Tibial nerve (tissue), 4 donors: ENCODE measurements around the gene SSH2.

Experiments used
- CTCF ChIP-seq, 5 experiments: fragments of 200-600 bp in 3 of 5; fragments of 450-650 bp in 2 of 5; sonication (generic) in 3 of 5; IDR thresholded peaks; one replicate each; pipeline ENCODE4 v1.5.1; 2016 to 2019; ENCODE audit warnings: antibody characterized with exemption in 5 of 5, mild to moderate bottlenecking in 3 of 5, moderate library complexity in 2 of 5
- EP300 ChIP-seq, 2 donors: sonication (generic); formaldehyde crosslinking; IDR thresholded peaks; one replicate each; pipeline ENCODE4 v1.6.1; 2017; ENCODE audit warnings: antibody characterized with exemption in 2 of 2, mild to moderate bottlenecking in 1 of 2
- POLR2A ChIP-seq, 2 donors: fragments of 450-650 bp; IDR thresholded peaks; one replicate each; pipeline ENCODE4 v1.6.1; 2017; ENCODE audit warnings: antibody characterized with exemption in 2 of 2, mild to moderate bottlenecking in 2 of 2, moderate library complexity in 2 of 2

- no peak for TF ChIP-seq CTCF (IDR thresholded peaks at IDR 0.05)
- no peak for TF ChIP-seq POLR2A (IDR thresholded peaks at IDR 0.05)
- no peak for TF ChIP-seq EP300 (IDR thresholded peaks at IDR 0.05)
Measured at GRCh38 chr17:29581583-29582253, 348.3 kb downstream of the SSH2 start.
